B cell (primary cell): ENCODE measurements around the gene CDCA8. TPM values are rescaled to one million over a fixed set of nuclear protein-coding genes. Genes with fewer than 3 reads are reported as not detected.

Experiments
- ATAC-seq: fragments of 200-7000 bp; cut with Tn5 transposase; one replicate; pipeline ENCODE4 v1.10.0; 2021; ENCODE audit warnings: low read depth, mild to moderate bottlenecking, moderate number of reproducible peaks, moderate library complexity
- CTCF ChIA-PET: fragments of 350-600 bp; sonication (Branson Sonifier 250); formaldehyde crosslinking; loops from one replicate; lab custom pipeline; 2021; ENCODE audit warnings: antibody characterized with exemption, inconsistent platforms; lab: Charles Lee
- POLR2A ChIA-PET: fragments of 350-600 bp; sonication (Branson Sonifier 250); formaldehyde crosslinking; loops from one replicate; lab custom pipeline; 2021; ENCODE audit warnings: antibody characterized with exemption; lab: Charles Lee
- DNase-seq: peaks from one replicate; pipeline ENCODE4 v3.0.0; 2013
- H2AFZ ChIP-seq: 2 replicates; pipeline ENCODE4 v1.6.1; 2012; ENCODE audit warnings: mild to moderate bottlenecking, low read depth, low read length; ENCODE audit not compliant: insufficient read depth, poor library complexity, severe bottlenecking
- H3K27ac ChIP-seq, 2 donors: 1 replicate in 1 of 2; 2 replicates in 1 of 2; pipeline ENCODE4 v1.5.1; 2012 to 2013; ENCODE audit warnings: low read length in 2 of 2, mild to moderate bottlenecking in 2 of 2, moderate library complexity in 1 of 2
- H3K27me3 ChIP-seq, 4 experiments: fragments of 200-600 bp in 1 of 4; sonication (generic) in 1 of 4; replicated peaks in 1 of 4; 1 replicate in 2 of 4; 2 replicates in 2 of 4; pipeline versions ENCODE4 v1.6.1 to v1.7.0; 2013 to 2016; ENCODE audit warnings: low read length in 3 of 4, mild to moderate bottlenecking in 2 of 4, mixed read lengths in 1 of 4, moderate library complexity in 1 of 4; ENCODE audit not compliant: insufficient read depth in 4 of 4, control insufficient read depth in 3 of 4; ENCODE audit errors: control extremely low read depth in 1 of 4
- H3K36me3 ChIP-seq, 2 experiments: replicated peaks in 1 of 2; 1 replicate in 1 of 2; 2 replicates in 1 of 2; pipeline versions ENCODE4 v1.6.1 to v1.7.1; 2013; ENCODE audit warnings: low read length in 1 of 2; ENCODE audit not compliant: insufficient read depth in 2 of 2, control insufficient read depth in 1 of 2; ENCODE audit errors: control extremely low read depth in 1 of 2, extremely low read depth in 1 of 2
- H3K4me1 ChIP-seq, 2 donors: fragments of 200-600 bp in 1 of 2; sonication (generic) in 1 of 2; 1 replicate in 1 of 2; 2 replicates in 1 of 2; pipeline versions ENCODE4 v1.5.1 to v1.6.1; 2013 to 2017; ENCODE audit warnings: low read length in 2 of 2; ENCODE audit not compliant: control insufficient read depth in 2 of 2, insufficient read depth in 2 of 2
- H3K4me2 ChIP-seq: replicated peaks from 2 replicates; pipeline ENCODE3; 2012; ENCODE audit warnings: mild to moderate bottlenecking, low read depth, low read length; ENCODE audit not compliant: poor library complexity, severe bottlenecking
- H3K4me3 ChIP-seq, 5 experiments: fragments of 200-600 bp in 1 of 5; sonication (generic) in 1 of 5; 1 replicate in 3 of 5; 2 replicates in 2 of 5; pipeline versions ENCODE4 v1.5.1 to v1.7.0; 2011 to 2016; ENCODE audit warnings: low read length in 4 of 5, mild to moderate bottlenecking in 4 of 5, low read depth in 2 of 5, control low read depth in 1 of 5, moderate library complexity in 1 of 5; ENCODE audit not compliant: insufficient read depth in 1 of 5; ENCODE audit errors: control extremely low read depth in 1 of 5, extremely low read depth in 1 of 5
- H3K79me2 ChIP-seq: fragments of 200-600 bp; sonication (generic); one replicate; pipeline ENCODE4 v1.6.0; 2016; ENCODE audit warnings: low read length; ENCODE audit not compliant: control insufficient read depth, insufficient read depth
- H3K9ac ChIP-seq: fragments of 200-600 bp; sonication (generic); 2 replicates; pipeline ENCODE4 v1.6.1; 2017; ENCODE audit warnings: mild to moderate bottlenecking, low read length, moderate library complexity
- H3K9me3 ChIP-seq, 3 donors: one replicate each; pipeline versions ENCODE4 v1.6.1 to v1.7.1; 2013; ENCODE audit warnings: low read length in 2 of 3; ENCODE audit not compliant: control insufficient read depth in 2 of 3, insufficient read depth in 1 of 3; ENCODE audit errors: control extremely low read depth in 1 of 3
- H4K20me1 ChIP-seq: 2 replicates; pipeline ENCODE4 v1.6.0; 2012; ENCODE audit warnings: mild to moderate bottlenecking, low read length; ENCODE audit not compliant: insufficient read depth, control insufficient read depth, poor library complexity, severe bottlenecking
- H3K27ac Mint-ChIP-seq: one replicate; pipeline ENCODE4 v1.8.0; 2021; ENCODE audit warnings: mixed read lengths
- H3K27me3 Mint-ChIP-seq: one replicate; pipeline ENCODE4 v1.8.0; 2021; ENCODE audit warnings: mixed read lengths
- H3K4me1 Mint-ChIP-seq: one replicate; pipeline ENCODE4 v1.8.0; 2021; ENCODE audit warnings: mixed read lengths
- H3K4me3 Mint-ChIP-seq: one replicate; pipeline ENCODE4 v1.8.0; 2021; ENCODE audit warnings: mixed read lengths
- H3K9me3 Mint-ChIP-seq: one replicate; pipeline ENCODE4 v1.8.0; 2022; ENCODE audit warnings: mixed read lengths; ENCODE audit not compliant: insufficient read depth
- CTCF ChIP-seq: fragments of 200-600 bp; IDR thresholded peaks from one replicate; pipeline ENCODE4 v1.8.0; 2022; ENCODE audit warnings: antibody characterized with exemption, mild to moderate bottlenecking
- EZH2 ChIP-seq: IDR thresholded peaks from 2 replicates; pipeline ENCODE4 v1.6.1; 2012; ENCODE audit warnings: borderline replicate concordance, low read depth, mild to moderate bottlenecking, moderate library complexity, low read length; ENCODE audit not compliant: insufficient read depth, poor library complexity, severe bottlenecking
- WGBS: methylation state at CpG from one replicate; pipeline ENCODE4 v1.1.5; 2013; ENCODE audit warnings: missing lambda C conversion rate; ENCODE audit not compliant: insufficient coverage; 5-methylcytosine and 5-hydroxymethylcytosine counted together
- intact Hi-C: fragments of 100-400 bp; cut with micrococcal nuclease; formaldehyde crosslinking; loops from one replicate; pipeline ENCODE4 v1.10.0; 2022
- polyA minus RNA-seq: library from RNA; depleted of rRNA, polyadenylated mRNA; stranded (reverse); fragments of >200 nt; gene quantifications from 2 replicates; pipeline ENCODE4 v1.2.3, GENCODE V29; 2012
- polyA plus RNA-seq: library from polyadenylated mRNA; depleted of rRNA; stranded (reverse); fragments of >200 nt; gene quantifications from 2 replicates; pipeline ENCODE4 v1.2.3, GENCODE V29; 2012
- total RNA-seq, 2 donors: library from RNA; stranded (reverse); fragments of 120-200 nt in 1 of 2; gene quantifications; 1 replicate in 1 of 2; 2 replicates in 1 of 2; pipeline versions ENCODE4 v1.2.3 to v1.2.4, GENCODE V29; 2013 to 2022

CDCA8 gene
- total RNA-seq (1.3 and 1.5 TPM in 2 replicates), polyA plus RNA-seq (1.4 and 1.6 TPM in 2 replicates), polyA minus RNA-seq (0.34 and 1.00 TPM in 2 replicates)
- 0.54 TPM for total RNA-seq (2013)

DNA sequence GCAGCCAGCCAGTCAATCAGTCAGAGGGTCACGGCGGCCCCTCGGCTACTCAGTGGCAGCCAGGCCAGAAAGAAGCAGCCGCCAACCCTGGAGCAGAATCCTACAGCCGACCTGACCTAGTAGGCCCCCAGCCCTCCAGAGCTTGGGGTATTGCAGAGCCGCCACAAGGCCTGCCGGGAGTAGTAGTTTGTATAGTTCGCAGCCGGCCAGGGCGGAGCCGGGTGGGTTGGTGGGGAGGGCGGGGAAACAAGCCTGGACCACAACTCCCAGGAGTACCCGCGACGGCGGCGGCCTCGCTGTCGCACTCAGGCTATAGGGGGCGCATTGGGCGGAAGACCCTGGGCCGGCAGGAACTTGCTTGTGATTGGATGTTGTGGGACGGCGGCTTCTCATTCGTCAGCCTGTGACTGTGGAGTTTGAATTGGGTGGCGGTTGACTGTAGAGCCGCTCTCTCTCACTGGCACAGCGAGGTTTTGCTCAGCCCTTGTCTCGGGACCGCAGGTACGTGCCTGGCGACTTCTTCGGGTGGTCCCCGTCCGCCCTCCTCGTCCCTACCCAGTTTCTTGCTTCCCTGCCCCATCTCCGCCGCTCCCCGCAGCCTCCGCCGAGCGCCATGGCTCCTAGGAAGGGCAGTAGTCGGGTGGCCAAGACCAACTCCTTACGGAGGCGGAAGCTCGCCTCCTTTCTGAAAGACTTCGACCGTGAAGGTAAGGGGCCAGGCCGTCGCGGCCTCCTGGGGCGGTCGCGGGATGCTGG is at the start of gene CDCA8:
TSS of gene CDCA8 (plus strand) at position 439 of the 756 bp plus-strand sequence. CDS start at position 614, 175 bp downstream.
- Histone ChIP-seq H3K79me2 (peaks cover 29% of the 10 kb centered on the region), H3K4me3 (peak within 1 kb of the TSS; percentile 52 to 91 (median 74)), H3K27ac (peak within 1 kb of the TSS; percentile 19 to 65), H3K9ac (peak within 1 kb of the TSS; percentile 91), H2AFZ (peak within 1 kb of the TSS; percentile 100), H3K9me3 (no peaks in the 10 kb centered on the region), H3K4me1 (peaks cover 19 to 34% of the 10 kb centered on the region in 2 donors), H4K20me1 (no peaks in the 10 kb centered on the region), H3K27me3 (no peaks in the 10 kb centered on the region), H3K4me2 (peak within 1 kb of the TSS; percentile 97), H3K36me3 (peaks cover 4% of the 10 kb centered on the region in 2 experiments)
- peak; percentile 89 for ATAC-seq
- no peaks in the 10 kb centered on the region for H3K9me3 Mint-ChIP-seq
- no peaks in the 10 kb centered on the region for H3K27me3 Mint-ChIP-seq
- TF ChIP-seq EZH2 (no peak), CTCF (peak; percentile 67)
- H3K4me3 Mint-ChIP-seq = peak within 1 kb of the TSS; percentile 99
- ChIA-PET POLR2A (interaction anchor here (0.6 to 1.4 kb wide), 7 partner anchors 96 to 1469 kb away, joined by 3 to 5 read pairs (median 4); partner anchors contain the start of genes GNL2, MRPS15 and MTF1), CTCF (interaction anchor here (0.9 to 3.1 kb wide), 5 partner anchors 10 to 298 kb away, joined by 3 to 18 read pairs (median 9); partner anchors contain the start of gene MTF1)
- peak within 1 kb of the TSS; percentile 94 for H3K27ac Mint-ChIP-seq
- H3K4me1 Mint-ChIP-seq = peaks cover 40% of the 10 kb centered on the region
- intact Hi-C loops = loop anchor here (1.0 to 5.0 kb wide), 9 partner anchors 97 to 1545 kb away; partner anchors contain the start of genes GNL2, MANEAL, MEAF6 and MRPS15
- DNase-seq = peak; percentile 99
- WGBS = under 1% methylated on average over 54 of the region's 54 CpGs

DNA sequence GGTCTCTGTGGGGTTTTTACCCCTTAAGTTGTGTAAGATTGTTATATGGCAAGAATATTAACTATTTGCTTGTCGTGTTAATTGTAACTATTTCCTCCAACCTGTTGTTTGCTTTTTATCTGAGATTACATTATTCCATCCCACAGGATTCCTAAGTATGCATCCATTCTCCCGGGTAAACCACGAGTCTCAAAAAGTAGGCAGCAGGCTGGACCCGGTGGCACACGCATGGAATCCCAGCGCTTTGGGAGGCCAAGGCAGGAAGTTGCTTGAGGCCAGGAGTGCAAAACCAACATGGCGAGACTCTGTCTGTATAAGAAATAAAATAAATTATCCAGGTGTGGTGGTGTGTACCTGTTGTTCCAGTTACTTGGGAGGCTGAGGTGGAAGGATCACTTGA is 45.0 kb upstream of the CDCA8 start:
- CTCF ChIA-PET = no interaction called here
- intact Hi-C loops = no loop called here
- Histone ChIP-seq H3K36me3 (no peaks in the 10 kb centered on the region), H3K27me3 (peaks cover 0 to 16% (median 1%) of the 10 kb centered on the region in 4 experiments), H3K4me2 (no peak overlapping the region), H3K4me1 (no peaks in the 10 kb centered on the region), H2AFZ (no peak overlapping the region), H4K20me1 (no peaks in the 10 kb centered on the region), H3K27ac (no peak overlapping the region), H3K9me3 (peaks cover 0 to 9% (median 4%) of the 10 kb centered on the region in 3 donors), H3K79me2 (no peaks in the 10 kb centered on the region), H3K9ac (no peak overlapping the region), H3K4me3 (no peak overlapping the region)
- H3K4me3 Mint-ChIP-seq = no peak overlapping the region
- POLR2A ChIA-PET = no interaction called here
- no peak for TF ChIP-seq EZH2
- TF ChIP-seq CTCF = no peak
- no peaks in the 10 kb centered on the region for H3K4me1 Mint-ChIP-seq
- DNase-seq (no peak), ATAC-seq (no peak)
- 91% methylated on average over 6 of the region's 7 CpGs for WGBS
- H3K27me3 Mint-ChIP-seq = peaks cover 22% of the 10 kb centered on the region
- no peaks in the 10 kb centered on the region for H3K9me3 Mint-ChIP-seq
- no peak overlapping the region for H3K27ac Mint-ChIP-seq
